Measurements from ENCODE around the gene SERP2.

GRCh38 chr13:44340508-44340907 lies 33.1 kb upstream of the SERP2 start:
- TF ChIP-seq POLR2AphosphoS5 (IDR thresholded peaks at IDR 0.05): no peak
- TF ChIP-seq CTCF (IDR thresholded peaks at IDR 0.05 in 8 of 11, conservative IDR thresholded peaks at IDR 0.05 in 3 of 11): no peak
- TF ChIP-seq POLR2A (IDR thresholded peaks at IDR 0.05): no peak

Measured in spleen (tissue), 7 donors.